Heart left ventricle (tissue), 13 donors: ENCODE data around the gene TPRN.

ENCODE experiments used
- POLR2A ChIP-seq, 2 donors: fragments of 450-650 bp; IDR thresholded peaks; one replicate each; pipeline ENCODE4 v1.6.1; 2017; ENCODE audit warnings: antibody characterized with exemption in 2 of 2, mild to moderate bottlenecking in 2 of 2, moderate library complexity in 2 of 2
- TF ChIP-seq, protein P1 (sequence below), 12 donors: fragments of 200-600 bp; sonication (generic) in 4 of 12; IDR thresholded peaks; one replicate each; pipeline versions ENCODE4 v1.5.0 to v1.8.0; 2018 to 2022; ENCODE audit warnings: antibody characterized with exemption in 12 of 12, mild to moderate bottlenecking in 5 of 12
- donor health status: ischemic (EF 13 %, LVEDD 7.1; RV severe dilation, severe dysfunction).
- donor health status: DM: no; HTN: yes; CAD: no.
- donor health status: DM: no; HTN: no; CAD: no.
- donor health status: ischemic (EF 25% LVEDD 6.9; RV normal size, moderate dysfunction).
- donor health status: ischemic (EF 25% LVEDD 5.7; RV mildly dilated, moderate dysfunction).
- donor health status: ischemic (EF 35%, LVEDD 5.7; RV mildly dilated, moderate dysfunction).
- donor health status: nonischemic (EF 11% LVEDD 7.7; RV severe dilation, severe dysfunction).
- donor health status: DM: yes; HTN: yes; CAD: no.
- donor health status: PGD.
- donor health status: ischemic (EF 29% LVEDD 5.4; RV normal size, mild dysfunction).
- donor health status: nonischemic (EF 23%, LVEDD 6.1; RV moderate dilation, normal function).

DNA sequence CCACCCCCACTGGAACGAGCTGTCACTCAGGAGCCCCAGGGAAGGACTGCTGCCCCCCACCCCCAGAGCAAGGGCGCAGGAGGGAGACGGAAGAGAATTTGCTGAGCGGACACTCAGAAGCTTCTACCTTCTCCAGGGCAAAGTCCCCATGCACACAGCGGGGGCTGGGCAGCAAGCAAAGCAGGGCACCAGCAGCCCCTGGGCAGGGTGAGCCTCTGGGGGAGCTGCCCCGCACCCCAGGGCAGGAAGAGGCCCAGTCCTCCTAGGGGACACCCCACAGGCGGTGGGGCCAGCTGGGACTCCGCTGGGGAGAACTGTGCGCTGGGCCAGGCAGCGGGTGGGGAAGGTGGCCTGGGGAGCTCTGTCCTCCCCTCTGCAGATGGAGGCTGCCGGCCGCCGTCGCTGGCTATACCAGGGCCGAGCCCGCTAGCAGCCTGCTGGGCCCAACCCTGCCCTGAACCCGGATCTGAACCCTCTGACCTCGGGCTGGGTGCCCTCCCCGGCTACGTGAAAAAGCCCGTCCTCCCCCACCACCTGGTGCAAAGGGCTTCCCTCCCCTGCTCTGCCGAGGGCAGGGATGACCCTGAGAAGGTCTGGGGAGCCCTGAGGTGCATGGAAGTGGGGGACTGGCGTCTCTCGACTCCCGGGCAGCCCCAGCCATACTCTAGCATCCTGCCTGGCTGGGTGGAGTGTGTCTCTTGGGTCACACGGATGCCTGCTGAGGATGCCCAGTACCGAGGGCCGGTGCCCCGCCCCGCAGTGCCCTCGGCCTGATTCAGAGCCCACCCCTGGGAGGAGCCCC lies 29.6 kb upstream of the TPRN start:
- TF ChIP-seq, protein P1, sequence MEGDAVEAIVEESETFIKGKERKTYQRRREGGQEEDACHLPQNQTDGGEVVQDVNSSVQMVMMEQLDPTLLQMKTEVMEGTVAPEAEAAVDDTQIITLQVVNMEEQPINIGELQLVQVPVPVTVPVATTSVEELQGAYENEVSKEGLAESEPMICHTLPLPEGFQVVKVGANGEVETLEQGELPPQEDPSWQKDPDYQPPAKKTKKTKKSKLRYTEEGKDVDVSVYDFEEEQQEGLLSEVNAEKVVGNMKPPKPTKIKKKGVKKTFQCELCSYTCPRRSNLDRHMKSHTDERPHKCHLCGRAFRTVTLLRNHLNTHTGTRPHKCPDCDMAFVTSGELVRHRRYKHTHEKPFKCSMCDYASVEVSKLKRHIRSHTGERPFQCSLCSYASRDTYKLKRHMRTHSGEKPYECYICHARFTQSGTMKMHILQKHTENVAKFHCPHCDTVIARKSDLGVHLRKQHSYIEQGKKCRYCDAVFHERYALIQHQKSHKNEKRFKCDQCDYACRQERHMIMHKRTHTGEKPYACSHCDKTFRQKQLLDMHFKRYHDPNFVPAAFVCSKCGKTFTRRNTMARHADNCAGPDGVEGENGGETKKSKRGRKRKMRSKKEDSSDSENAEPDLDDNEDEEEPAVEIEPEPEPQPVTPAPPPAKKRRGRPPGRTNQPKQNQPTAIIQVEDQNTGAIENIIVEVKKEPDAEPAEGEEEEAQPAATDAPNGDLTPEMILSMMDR (IDR thresholded peaks at IDR 0.05) = no peak
- no peak for TF ChIP-seq POLR2A (IDR thresholded peaks at IDR 0.05)
